Measurements from ENCODE around the gene EPHA4.
A peak's percentile ranks its signal among the peaks of the same experiment; 100 is the strongest.

The EPHA4 gene

GRCh38 chr2:221551864-221552263 lies 20.2 kb downstream of the EPHA4 start:
- H3K4me3 ChIP-seq (ENCODE audit: low read depth, low read length), result no peak overlapping the region
- no peak for DNase-seq (ENCODE audit: low read depth)

- no peak overlapping the region for H3K4me3 ChIP-seq (ENCODE audit: low read depth, low read length)
- DNase-seq (ENCODE audit: low read depth), result no peak
These were observed 23.0 kb downstream of the EPHA4 start for GRCh38 chr2:221549143-221549542.

- no peak for DNase-seq (ENCODE audit: low read depth)
- H3K4me3 ChIP-seq (ENCODE audit: low read depth, low read length), result no peak overlapping the region
These were observed 25.4 kb downstream of the EPHA4 start for GRCh38 chr2:221546505-221547225.

- no peak overlapping the region for H3K4me3 ChIP-seq (ENCODE audit: low read depth, low read length)
- DNase-seq (ENCODE audit: low read depth), result no peak
These were observed 30.9 kb downstream of the EPHA4 start for GRCh38 chr2:221541131-221541735.

GRCh38 chr2:221539246-221539645 lies 32.9 kb downstream of the EPHA4 start:
- DNase-seq (ENCODE audit: low read depth), result no peak
- no peak overlapping the region for H3K4me3 ChIP-seq (ENCODE audit: low read depth, low read length)

GRCh38 chr2:221535824-221536223 lies 36.3 kb downstream of the EPHA4 start:
- no peak for DNase-seq (ENCODE audit: low read depth)
- H3K4me3 ChIP-seq (ENCODE audit: low read depth, low read length), result no peak overlapping the region

GRCh38 chr2:221533299-221533698 lies 38.8 kb downstream of the EPHA4 start:
- H3K4me3 ChIP-seq (ENCODE audit: low read depth, low read length), result no peak overlapping the region

GRCh38 chr2:221532641-221533040 lies 39.5 kb downstream of the EPHA4 start:
- H3K4me3 ChIP-seq (ENCODE audit: low read depth, low read length), result no peak overlapping the region
- DNase-seq (ENCODE audit: low read depth), result no peak

More at GRCh38 chr2:221533299-221533698, 38.8 kb downstream of the EPHA4 start:
- DNase-seq (ENCODE audit: low read depth), result no peak

- DNase-seq (ENCODE audit: low read depth), result no peak
- H3K4me3 ChIP-seq (ENCODE audit: low read depth, low read length), result no peak overlapping the region
These were observed 41.5 kb downstream of the EPHA4 start for GRCh38 chr2:221530653-221531037.

GRCh38 chr2:221529943-221530652 lies 42.0 kb downstream of the EPHA4 start:
- peak; percentile 64 for DNase-seq (ENCODE audit: low read depth)
- H3K4me3 ChIP-seq (ENCODE audit: low read depth, low read length), result no peak overlapping the region

GRCh38 chr2:221529177-221529942 lies 42.7 kb downstream of the EPHA4 start:
- H3K4me3 ChIP-seq (ENCODE audit: low read depth, low read length), result no peak overlapping the region

GRCh38 chr2:221527776-221528309 lies 44.3 kb downstream of the EPHA4 start:
- H3K4me3 ChIP-seq (ENCODE audit: low read depth, low read length), result no peak overlapping the region
- DNase-seq (ENCODE audit: low read depth), result no peak

More at GRCh38 chr2:221529177-221529942, 42.7 kb downstream of the EPHA4 start:
- no peak for DNase-seq (ENCODE audit: low read depth)

GRCh38 chr2:221524158-221524557 lies 47.9 kb downstream of the EPHA4 start:
- DNase-seq (ENCODE audit: low read depth), result no peak
- no peak overlapping the region for H3K4me3 ChIP-seq (ENCODE audit: low read depth, low read length)

GRCh38 chr2:221521233-221521845 lies 50.8 kb downstream of the EPHA4 start:
- H3K4me3 ChIP-seq (ENCODE audit: low read depth, low read length), result no peak overlapping the region
- DNase-seq (ENCODE audit: low read depth), result no peak

- DNase-seq (ENCODE audit: low read depth), result no peak
- H3K4me3 ChIP-seq (ENCODE audit: low read depth, low read length), result no peak overlapping the region
These were observed 53.0 kb downstream of the EPHA4 start for GRCh38 chr2:221518935-221519625.

- H3K4me3 ChIP-seq (ENCODE audit: low read depth, low read length), result no peak overlapping the region
- no peak for DNase-seq (ENCODE audit: low read depth)
These were observed 53.7 kb downstream of the EPHA4 start for GRCh38 chr2:221518201-221518934.

- H3K4me3 ChIP-seq (ENCODE audit: low read depth, low read length), result no peak overlapping the region
- DNase-seq (ENCODE audit: low read depth), result peak; percentile 39
These were observed 54.4 kb downstream of the EPHA4 start for GRCh38 chr2:221517696-221518151.

- no peak for DNase-seq (ENCODE audit: low read depth)
- no peak overlapping the region for H3K4me3 ChIP-seq (ENCODE audit: low read depth, low read length)
These were observed 54.9 kb downstream of the EPHA4 start for GRCh38 chr2:221517146-221517695.
